GM12873 (cell line): ENCODE results near the gene NMNAT2.

Experiments
- CTCF ChIP-seq: IDR thresholded peaks from 2 replicates; pipeline ENCODE4 v1.5.1; 2012; ENCODE audit warnings: low read depth, mild to moderate bottlenecking, moderate library complexity, low read length, control low read depth; ENCODE audit not compliant: insufficient read depth; ENCODE audit errors: missing control alignments

NMNAT2 gene

GRCh38 chr1:183404476-183404875, 13.7 kb downstream of the NMNAT2 start:
- no peak for TF ChIP-seq CTCF

- TF ChIP-seq CTCF, result no peak
Observed at GRCh38 chr1:183403498-183403897, 14.7 kb downstream of the NMNAT2 start.

- no peak for TF ChIP-seq CTCF
Observed at GRCh38 chr1:183394435-183394834, 23.7 kb downstream of the NMNAT2 start.

- TF ChIP-seq CTCF, result no peak
Observed at GRCh38 chr1:183391863-183392262, 26.3 kb downstream of the NMNAT2 start.

GRCh38 chr1:183390561-183390960, 27.6 kb downstream of the NMNAT2 start:
- no peak for TF ChIP-seq CTCF

GRCh38 chr1:183388735-183389134, 29.4 kb downstream of the NMNAT2 start:
- no peak for TF ChIP-seq CTCF

- TF ChIP-seq CTCF, result no peak
Observed at GRCh38 chr1:183385340-183386144, 32.6 kb downstream of the NMNAT2 start.

GRCh38 chr1:183379951-183380350, 38.2 kb downstream of the NMNAT2 start:
- TF ChIP-seq CTCF, result no peak
